B cell (primary cell): Measurements from ENCODE around the gene LYRM9. TPM values are rescaled to one million over a fixed set of nuclear protein-coding genes. Genes with fewer than 3 reads are reported as not detected.

Source experiments
- ATAC-seq: fragments of 200-7000 bp; cut with Tn5 transposase; one replicate; pipeline ENCODE4 v1.10.0; 2021; ENCODE audit warnings: low read depth, mild to moderate bottlenecking, moderate number of reproducible peaks, moderate library complexity
- CTCF ChIA-PET: fragments of 350-600 bp; sonication (Branson Sonifier 250); formaldehyde crosslinking; loops from one replicate; lab custom pipeline; 2021; ENCODE audit warnings: antibody characterized with exemption, inconsistent platforms; lab: Charles Lee
- POLR2A ChIA-PET: fragments of 350-600 bp; sonication (Branson Sonifier 250); formaldehyde crosslinking; loops from one replicate; lab custom pipeline; 2021; ENCODE audit warnings: antibody characterized with exemption; lab: Charles Lee
- DNase-seq: peaks from one replicate; pipeline ENCODE4 v3.0.0; 2013
- H2AFZ ChIP-seq: 2 replicates; pipeline ENCODE4 v1.6.1; 2012; ENCODE audit warnings: mild to moderate bottlenecking, low read depth, low read length; ENCODE audit not compliant: insufficient read depth, poor library complexity, severe bottlenecking
- H3K27ac ChIP-seq, 2 donors: 1 replicate in 1 of 2; 2 replicates in 1 of 2; pipeline ENCODE4 v1.5.1; 2012 to 2013; ENCODE audit warnings: low read length in 2 of 2, mild to moderate bottlenecking in 2 of 2, moderate library complexity in 1 of 2
- H3K27me3 ChIP-seq, 4 experiments: fragments of 200-600 bp in 1 of 4; sonication (generic) in 1 of 4; replicated peaks in 1 of 4; 1 replicate in 2 of 4; 2 replicates in 2 of 4; pipeline versions ENCODE4 v1.6.1 to v1.7.0; 2013 to 2016; ENCODE audit warnings: low read length in 3 of 4, mild to moderate bottlenecking in 2 of 4, mixed read lengths in 1 of 4, moderate library complexity in 1 of 4; ENCODE audit not compliant: insufficient read depth in 4 of 4, control insufficient read depth in 3 of 4; ENCODE audit errors: control extremely low read depth in 1 of 4
- H3K36me3 ChIP-seq, 2 experiments: replicated peaks in 1 of 2; 1 replicate in 1 of 2; 2 replicates in 1 of 2; pipeline versions ENCODE4 v1.6.1 to v1.7.1; 2013; ENCODE audit warnings: low read length in 1 of 2; ENCODE audit not compliant: insufficient read depth in 2 of 2, control insufficient read depth in 1 of 2; ENCODE audit errors: control extremely low read depth in 1 of 2, extremely low read depth in 1 of 2
- H3K4me1 ChIP-seq, 2 donors: fragments of 200-600 bp in 1 of 2; sonication (generic) in 1 of 2; 1 replicate in 1 of 2; 2 replicates in 1 of 2; pipeline versions ENCODE4 v1.5.1 to v1.6.1; 2013 to 2017; ENCODE audit warnings: low read length in 2 of 2; ENCODE audit not compliant: control insufficient read depth in 2 of 2, insufficient read depth in 2 of 2
- H3K4me2 ChIP-seq: replicated peaks from 2 replicates; pipeline ENCODE3; 2012; ENCODE audit warnings: mild to moderate bottlenecking, low read depth, low read length; ENCODE audit not compliant: poor library complexity, severe bottlenecking
- H3K4me3 ChIP-seq, 5 experiments: fragments of 200-600 bp in 1 of 5; sonication (generic) in 1 of 5; 1 replicate in 3 of 5; 2 replicates in 2 of 5; pipeline versions ENCODE4 v1.5.1 to v1.7.0; 2011 to 2016; ENCODE audit warnings: low read length in 4 of 5, mild to moderate bottlenecking in 4 of 5, low read depth in 2 of 5, control low read depth in 1 of 5, moderate library complexity in 1 of 5; ENCODE audit not compliant: insufficient read depth in 1 of 5; ENCODE audit errors: control extremely low read depth in 1 of 5, extremely low read depth in 1 of 5
- H3K79me2 ChIP-seq: fragments of 200-600 bp; sonication (generic); one replicate; pipeline ENCODE4 v1.6.0; 2016; ENCODE audit warnings: low read length; ENCODE audit not compliant: control insufficient read depth, insufficient read depth
- H3K9ac ChIP-seq: fragments of 200-600 bp; sonication (generic); 2 replicates; pipeline ENCODE4 v1.6.1; 2017; ENCODE audit warnings: mild to moderate bottlenecking, low read length, moderate library complexity
- H3K9me3 ChIP-seq, 3 donors: one replicate each; pipeline versions ENCODE4 v1.6.1 to v1.7.1; 2013; ENCODE audit warnings: low read length in 2 of 3; ENCODE audit not compliant: control insufficient read depth in 2 of 3, insufficient read depth in 1 of 3; ENCODE audit errors: control extremely low read depth in 1 of 3
- H4K20me1 ChIP-seq: 2 replicates; pipeline ENCODE4 v1.6.0; 2012; ENCODE audit warnings: mild to moderate bottlenecking, low read length; ENCODE audit not compliant: insufficient read depth, control insufficient read depth, poor library complexity, severe bottlenecking
- H3K27ac Mint-ChIP-seq: one replicate; pipeline ENCODE4 v1.8.0; 2021; ENCODE audit warnings: mixed read lengths
- H3K27me3 Mint-ChIP-seq: one replicate; pipeline ENCODE4 v1.8.0; 2021; ENCODE audit warnings: mixed read lengths
- H3K4me1 Mint-ChIP-seq: one replicate; pipeline ENCODE4 v1.8.0; 2021; ENCODE audit warnings: mixed read lengths
- H3K4me3 Mint-ChIP-seq: one replicate; pipeline ENCODE4 v1.8.0; 2021; ENCODE audit warnings: mixed read lengths
- H3K9me3 Mint-ChIP-seq: one replicate; pipeline ENCODE4 v1.8.0; 2022; ENCODE audit warnings: mixed read lengths; ENCODE audit not compliant: insufficient read depth
- EZH2 ChIP-seq: IDR thresholded peaks from 2 replicates; pipeline ENCODE4 v1.6.1; 2012; ENCODE audit warnings: borderline replicate concordance, low read depth, mild to moderate bottlenecking, moderate library complexity, low read length; ENCODE audit not compliant: insufficient read depth, poor library complexity, severe bottlenecking
- WGBS: methylation state at CpG from one replicate; pipeline ENCODE4 v1.1.5; 2013; ENCODE audit warnings: missing lambda C conversion rate; ENCODE audit not compliant: insufficient coverage; 5-methylcytosine and 5-hydroxymethylcytosine counted together
- intact Hi-C: fragments of 100-400 bp; cut with micrococcal nuclease; formaldehyde crosslinking; loops from one replicate; pipeline ENCODE4 v1.10.0; 2022
- polyA plus RNA-seq: library from polyadenylated mRNA; depleted of rRNA; stranded (reverse); fragments of >200 nt; gene quantifications from 2 replicates; pipeline ENCODE4 v1.2.3, GENCODE V29; 2012
- total RNA-seq, 2 donors: library from RNA; stranded (reverse); fragments of 120-200 nt in 1 of 2; gene quantifications; 1 replicate in 1 of 2; 2 replicates in 1 of 2; pipeline versions ENCODE4 v1.2.3 to v1.2.4, GENCODE V29; 2013 to 2022
- TF ChIP-seq, protein P1 (sequence below): fragments of 200-600 bp; IDR thresholded peaks from one replicate; pipeline ENCODE4 v1.8.0; 2022; ENCODE audit warnings: antibody characterized with exemption, mild to moderate bottlenecking

Gene LYRM9
- total and polyA plus RNA-seq, 2 donors (not counting 1 experiment from before 2014, with no cell fraction given), result 12.1 to 14.2 TPM

DNA sequence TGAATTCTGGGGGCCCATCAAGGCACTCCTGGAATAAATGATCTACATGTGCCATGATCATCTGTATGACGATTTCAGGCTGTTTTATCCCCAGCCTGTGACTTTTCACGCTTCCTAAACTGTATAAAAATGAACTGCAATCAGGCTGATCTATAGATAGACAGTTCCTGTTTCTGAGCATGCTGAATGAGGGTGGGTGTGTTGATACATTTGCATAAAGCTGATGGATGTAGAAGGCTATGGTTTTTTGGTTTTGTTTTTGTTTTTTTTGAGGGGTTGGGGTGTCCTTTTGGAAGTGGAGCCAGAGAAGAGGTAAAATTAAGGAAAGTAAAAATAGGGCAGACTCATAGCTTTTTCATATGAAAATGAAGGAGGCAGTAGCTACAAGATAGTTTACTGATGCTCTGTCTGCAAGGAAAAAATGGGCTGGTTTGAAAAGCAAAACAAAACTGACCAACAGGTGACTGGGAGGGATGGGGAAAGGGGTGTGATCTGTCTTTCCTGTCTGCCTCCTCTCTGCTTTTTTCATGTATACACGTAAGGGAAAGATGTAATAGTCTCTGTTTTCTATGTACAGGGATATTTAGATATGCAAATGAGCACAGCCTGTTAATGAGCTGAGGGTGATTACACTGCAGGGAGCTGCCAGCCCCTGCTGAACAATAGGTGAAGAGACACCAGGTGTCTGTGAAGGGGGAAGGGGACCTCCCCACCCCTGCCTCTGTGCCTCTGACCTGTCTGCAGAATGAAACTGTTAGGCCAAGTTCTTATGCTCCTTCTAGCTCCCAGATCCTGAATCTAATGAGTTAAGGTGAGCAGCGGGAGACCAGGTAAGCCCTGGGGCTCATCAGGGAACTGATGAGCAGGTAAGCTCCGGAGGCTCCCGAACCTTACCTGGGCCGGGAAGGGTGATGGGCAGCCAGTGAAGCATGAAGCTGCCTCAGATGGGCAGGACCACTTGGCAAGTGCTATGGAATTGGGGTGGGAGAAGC is 46.6 kb upstream of the LYRM9 start:
- 75% methylated on average over 5 of the region's 7 CpGs for WGBS
- no peak for TF ChIP-seq EZH2
- POLR2A ChIA-PET, result no interaction called here

DNA sequence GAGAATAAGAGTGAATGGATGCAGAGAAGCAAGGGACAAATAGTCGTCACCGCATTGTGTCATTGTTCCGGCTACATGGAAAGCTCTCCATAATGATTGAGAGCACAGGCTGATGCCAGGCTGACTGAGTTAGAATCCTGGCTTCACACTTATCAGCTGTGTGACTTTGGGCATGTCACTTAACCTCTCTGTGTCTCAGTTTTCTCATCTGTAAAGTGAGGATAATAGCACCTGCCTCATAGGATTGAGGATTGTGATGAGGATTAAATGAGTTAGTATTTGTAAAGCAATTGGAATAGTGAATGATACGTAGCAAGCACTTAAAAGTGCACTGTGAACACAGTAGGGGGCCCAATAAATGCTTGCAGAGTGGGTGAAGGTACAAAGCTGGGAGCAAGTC is 45.7 kb upstream of the LYRM9 start:
- CTCF ChIA-PET, result interaction anchor here (0.6 to 1.0 kb wide), 2 partner anchors 61 to 183 kb away, joined by 3 read pairs; no protein-coding TSS in a partner anchor
- no peak for DNase-seq
- H3K4me3 Mint-ChIP-seq, result no peak overlapping the region
- ATAC-seq, result no peak
- H3K27me3 Mint-ChIP-seq, result peaks cover 23% of the 10 kb centered on the region
- Histone ChIP-seq H2AFZ (no peak overlapping the region), H3K4me1 (peaks cover 17 to 18% of the 10 kb centered on the region in 2 donors), H3K79me2 (no peaks in the 10 kb centered on the region), H3K36me3 (no peaks in the 10 kb centered on the region), H4K20me1 (no peaks in the 10 kb centered on the region), H3K27me3 (peaks cover 0 to 6% (median 0%) of the 10 kb centered on the region in 4 experiments), H3K9me3 (no peaks in the 10 kb centered on the region), H3K4me3 (no peak overlapping the region), H3K27ac (no peak overlapping the region), H3K9ac (no peak overlapping the region), H3K4me2 (peak overlapping the region; percentile 39)
- H3K9me3 Mint-ChIP-seq, result no peaks in the 10 kb centered on the region
- intact Hi-C loops, result no loop called here
- peaks cover 24% of the 10 kb centered on the region for H3K4me1 Mint-ChIP-seq
- POLR2A ChIA-PET, result no interaction called here
- H3K27ac Mint-ChIP-seq, result no peak overlapping the region
- TF ChIP-seq EZH2, result no peak
- TF ChIP-seq, protein P1, sequence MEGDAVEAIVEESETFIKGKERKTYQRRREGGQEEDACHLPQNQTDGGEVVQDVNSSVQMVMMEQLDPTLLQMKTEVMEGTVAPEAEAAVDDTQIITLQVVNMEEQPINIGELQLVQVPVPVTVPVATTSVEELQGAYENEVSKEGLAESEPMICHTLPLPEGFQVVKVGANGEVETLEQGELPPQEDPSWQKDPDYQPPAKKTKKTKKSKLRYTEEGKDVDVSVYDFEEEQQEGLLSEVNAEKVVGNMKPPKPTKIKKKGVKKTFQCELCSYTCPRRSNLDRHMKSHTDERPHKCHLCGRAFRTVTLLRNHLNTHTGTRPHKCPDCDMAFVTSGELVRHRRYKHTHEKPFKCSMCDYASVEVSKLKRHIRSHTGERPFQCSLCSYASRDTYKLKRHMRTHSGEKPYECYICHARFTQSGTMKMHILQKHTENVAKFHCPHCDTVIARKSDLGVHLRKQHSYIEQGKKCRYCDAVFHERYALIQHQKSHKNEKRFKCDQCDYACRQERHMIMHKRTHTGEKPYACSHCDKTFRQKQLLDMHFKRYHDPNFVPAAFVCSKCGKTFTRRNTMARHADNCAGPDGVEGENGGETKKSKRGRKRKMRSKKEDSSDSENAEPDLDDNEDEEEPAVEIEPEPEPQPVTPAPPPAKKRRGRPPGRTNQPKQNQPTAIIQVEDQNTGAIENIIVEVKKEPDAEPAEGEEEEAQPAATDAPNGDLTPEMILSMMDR, result no peak
- 93% methylated on average over 3 of the region's 4 CpGs for WGBS

More for the DNA sequence above, 46.6 kb upstream of the LYRM9 start:
- H3K9me3 ChIP-seq, result no peaks in the 10 kb centered on the region
- CTCF ChIA-PET, result interaction anchor here (0.6 to 1.4 kb wide), 5 partner anchors 46 to 184 kb away, joined by 3 to 5 read pairs (median 3); no protein-coding TSS in a partner anchor
- Mint-ChIP-seq H3K27ac (peak overlapping the region; percentile 63), H3K9me3 (no peaks in the 10 kb centered on the region), H3K4me3 (peak overlapping the region; percentile 72), H3K4me1 (peaks cover 28% of the 10 kb centered on the region), H3K27me3 (peaks cover 19% of the 10 kb centered on the region)
- intact Hi-C loops, result loop anchor here (10.0 kb wide), 1 partner anchor 105 kb away; the partner anchor contains the start of gene NLK
- peaks cover 20 to 22% of the 10 kb centered on the region in 2 donors for H3K4me1 ChIP-seq
- no peaks in the 10 kb centered on the region for H3K79me2 ChIP-seq
- peak overlapping the region; percentile 45 for H3K9ac ChIP-seq
- peak; percentile 80 for ATAC-seq
- no peak overlapping the region for H2AFZ ChIP-seq
- DNase-seq, result peak; percentile 57
- peak overlapping the region; percentile 39 for H3K4me2 ChIP-seq
- peaks cover 0 to 6% (median 0%) of the 10 kb centered on the region in 4 experiments for H3K27me3 ChIP-seq
- no peaks in the 10 kb centered on the region for H4K20me1 ChIP-seq
- H3K4me3 ChIP-seq, result peak overlapping the region in 1 of 5 experiments; percentile 34
- H3K27ac ChIP-seq, result no peak overlapping the region
- H3K36me3 ChIP-seq, result no peaks in the 10 kb centered on the region
